Caco-2 (cell line): ENCODE data around the gene SMARCD1. TPM values are rescaled to one million over a fixed set of nuclear protein-coding genes. Genes with fewer than 3 reads are reported as not detected.

Experiments used
- BruUV-seq: library from RNA; stranded (reverse); fragments of 400-500 nt; replicated peaks from 2 replicates; lab custom pipeline; 2021; lab: Mats Ljungman, UMichigan
- CTCF ChIA-PET: fragments of 300-600 bp; sonication (Branson Sonifier 250); formaldehyde crosslinking; loops from one replicate; lab custom pipeline; 2022; ENCODE audit warnings: antibody characterized with exemption; lab: Charles Lee
- POLR2A ChIA-PET: fragments of 300-600 bp; sonication (Branson Sonifier 250); formaldehyde crosslinking; loops from one replicate; lab custom pipeline; 2022; ENCODE audit warnings: antibody characterized with exemption; lab: Charles Lee
- DNase-seq, 2 experiments: peaks; one replicate each; pipeline versions ENCODE4 v3.0.0 to v3.0.0-alpha.2; 2020 to 2022
- H3K27me3 ChIP-seq: replicated peaks from 2 replicates; pipeline ENCODE4 v1.6.0; 2011; ENCODE audit warnings: low read length; ENCODE audit not compliant: control insufficient read depth, insufficient read depth
- H3K36me3 ChIP-seq: 2 replicates; pipeline ENCODE4 v1.5.1; 2011; ENCODE audit warnings: low read length; ENCODE audit not compliant: control insufficient read depth, insufficient read depth
- H3K4me1 ChIP-seq: fragments of 250-450 bp; sonication (Bioruptor Pico); 2 replicates; pipeline ENCODE4 v1.5.1; 2020; ENCODE audit warnings: mild to moderate bottlenecking
- H3K4me3 ChIP-seq: 2 replicates; pipeline ENCODE4 v1.5.1; 2011; ENCODE audit warnings: low read depth, mild to moderate bottlenecking, control low read depth, low read length
- H3K9me3 ChIP-seq: fragments of 250-450 bp; sonication (Bioruptor Pico); 2 replicates; pipeline ENCODE4 v1.5.1; 2020; ENCODE audit warnings: mild to moderate bottlenecking, moderate library complexity
- H3K27ac Mint-ChIP-seq: one replicate; pipeline ENCODE4 v1.8.0; 2022; ENCODE audit warnings: mixed read lengths; ENCODE audit not compliant: unreplicated experiment
- H3K27me3 Mint-ChIP-seq: one replicate; pipeline ENCODE4 v1.8.0; 2022; ENCODE audit warnings: mixed read lengths; ENCODE audit not compliant: insufficient read depth, unreplicated experiment
- H3K36me3 Mint-ChIP-seq: one replicate; pipeline ENCODE4 v1.8.0; 2022; ENCODE audit warnings: mild to moderate bottlenecking, mixed read lengths; ENCODE audit not compliant: insufficient read depth, unreplicated experiment
- H3K4me1 Mint-ChIP-seq: one replicate; pipeline ENCODE4 v1.8.0; 2022; ENCODE audit warnings: low read depth, mixed read lengths; ENCODE audit not compliant: unreplicated experiment
- H3K4me3 Mint-ChIP-seq: one replicate; pipeline ENCODE4 v1.8.0; 2022; ENCODE audit warnings: mild to moderate bottlenecking, moderate library complexity, mixed read lengths; ENCODE audit not compliant: unreplicated experiment
- H3K9me3 Mint-ChIP-seq: one replicate; pipeline ENCODE4 v1.8.0; 2022; ENCODE audit warnings: mixed read lengths; ENCODE audit not compliant: unreplicated experiment
- intact Hi-C: fragments of 100-400 bp; cut with micrococcal nuclease; formaldehyde crosslinking; loops from one replicate; pipeline ENCODE4 v1.10.0; 2022; ENCODE audit not compliant: unreplicated experiment
- total RNA-seq: library from RNA; stranded (reverse); gene quantifications from 2 replicates; pipeline ENCODE4 v1.2.3, GENCODE V29; 2022
- TF ChIP-seq, protein P1 (sequence below), 2 experiments: fragments of 200-600 bp in 1 of 2; IDR thresholded peaks; 1 replicate in 1 of 2; 2 replicates in 1 of 2; pipeline versions ENCODE4 v1.5.1 to v1.8.0; 2011 to 2022; ENCODE audit warnings: antibody characterized with exemption in 1 of 2, control low read depth in 1 of 2, inconsistent platforms in 1 of 2, low read depth in 1 of 2, low read length in 1 of 2, mild to moderate bottlenecking in 1 of 2, moderate library complexity in 1 of 2; ENCODE audit not compliant: insufficient read depth in 1 of 2, severe bottlenecking in 1 of 2, unreplicated experiment in 1 of 2

The SMARCD1 gene
- total RNA-seq, 1 experiment from 2014 or later, result 158 TPM

DNA sequence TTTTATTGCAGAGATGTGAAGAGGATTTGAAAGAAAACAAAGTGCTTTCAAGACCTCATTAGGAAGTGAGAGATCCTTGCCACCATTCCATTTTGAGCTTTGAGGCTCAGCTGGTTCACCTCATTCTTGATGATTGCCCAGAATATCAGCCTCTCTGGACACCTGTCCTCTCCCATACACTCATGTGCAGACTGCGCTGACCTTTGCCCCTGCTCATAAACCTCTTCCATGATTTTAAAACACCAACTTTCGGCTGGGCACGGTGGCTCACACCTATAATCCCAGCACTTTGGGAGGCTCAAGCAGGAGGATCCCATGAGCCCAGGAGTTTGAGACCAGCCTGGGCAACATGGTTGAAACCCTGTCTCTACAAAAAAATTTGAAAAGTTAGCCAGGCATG, 35.8 kb downstream of the SMARCD1 start:
- POLR2A ChIA-PET, result interaction anchor here (1.1 kb wide), 1 partner anchor 9 kb away, joined by 4 read pairs; the partner anchor contains the start of gene COX14
- H3K36me3 Mint-ChIP-seq, result peaks cover 46% of the 10 kb centered on the region

DNA sequence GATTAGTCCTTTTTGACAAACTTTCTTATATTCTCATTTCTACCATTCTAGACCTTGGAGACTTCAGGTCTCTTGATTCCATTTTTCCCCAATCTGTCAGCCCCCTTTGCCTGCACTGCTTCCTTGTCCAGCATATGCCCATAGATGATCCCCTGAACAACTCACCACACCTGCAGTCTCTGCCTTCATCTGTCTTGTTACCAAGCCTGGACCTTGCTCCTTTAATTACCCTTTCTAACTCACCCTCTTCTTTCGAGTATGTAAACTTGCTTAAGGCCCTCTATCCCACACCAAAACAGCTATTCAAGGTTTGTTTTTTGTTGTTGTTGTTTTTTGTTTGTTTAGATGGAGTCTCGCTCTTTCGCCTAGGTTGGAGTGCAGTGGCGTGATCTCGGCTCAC, 36.5 kb downstream of the SMARCD1 start:
- no peak for DNase-seq
- H3K4me3 ChIP-seq, result no peak overlapping the region
- Mint-ChIP-seq H3K36me3 (peaks cover 42% of the 10 kb centered on the region), H3K9me3 (no peaks in the 10 kb centered on the region), H3K27ac (no peak overlapping the region), H3K4me3 (no peak overlapping the region), H3K27me3 (no peaks in the 10 kb centered on the region), H3K4me1 (no peaks in the 10 kb centered on the region)
- H3K27me3 ChIP-seq, result no peaks in the 10 kb centered on the region
- POLR2A ChIA-PET, result no interaction called here
- H3K9me3 ChIP-seq, result no peaks in the 10 kb centered on the region
- H3K36me3 ChIP-seq, result peaks cover 4% of the 10 kb centered on the region
- intact Hi-C loops, result no loop called here
- CTCF ChIA-PET, result interaction anchor here (0.6 to 2.3 kb wide), 2 partner anchors 10 to 13 kb away, joined by 3 to 11 read pairs; partner anchors contain the start of gene COX14
- H3K4me1 ChIP-seq, result 0 out of 2 replicates have a peak, but pooled peaks cover 2% of the 10 kb centered on the region
- TF ChIP-seq, protein P1, sequence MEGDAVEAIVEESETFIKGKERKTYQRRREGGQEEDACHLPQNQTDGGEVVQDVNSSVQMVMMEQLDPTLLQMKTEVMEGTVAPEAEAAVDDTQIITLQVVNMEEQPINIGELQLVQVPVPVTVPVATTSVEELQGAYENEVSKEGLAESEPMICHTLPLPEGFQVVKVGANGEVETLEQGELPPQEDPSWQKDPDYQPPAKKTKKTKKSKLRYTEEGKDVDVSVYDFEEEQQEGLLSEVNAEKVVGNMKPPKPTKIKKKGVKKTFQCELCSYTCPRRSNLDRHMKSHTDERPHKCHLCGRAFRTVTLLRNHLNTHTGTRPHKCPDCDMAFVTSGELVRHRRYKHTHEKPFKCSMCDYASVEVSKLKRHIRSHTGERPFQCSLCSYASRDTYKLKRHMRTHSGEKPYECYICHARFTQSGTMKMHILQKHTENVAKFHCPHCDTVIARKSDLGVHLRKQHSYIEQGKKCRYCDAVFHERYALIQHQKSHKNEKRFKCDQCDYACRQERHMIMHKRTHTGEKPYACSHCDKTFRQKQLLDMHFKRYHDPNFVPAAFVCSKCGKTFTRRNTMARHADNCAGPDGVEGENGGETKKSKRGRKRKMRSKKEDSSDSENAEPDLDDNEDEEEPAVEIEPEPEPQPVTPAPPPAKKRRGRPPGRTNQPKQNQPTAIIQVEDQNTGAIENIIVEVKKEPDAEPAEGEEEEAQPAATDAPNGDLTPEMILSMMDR (IDR thresholded peaks at IDR 0.05; ENCODE audit: insufficient read depth in 1 of 2, low read depth in 1 of 2, low read length in 1 of 2, severe bottlenecking in 1 of 2, unreplicated experiment in 1 of 2), result no peak
- BruUV-seq, result no TSS peak

More for the DNA sequence above, 35.8 kb downstream of the SMARCD1 start:
- CTCF ChIA-PET, result interaction anchor here (0.6 to 2.3 kb wide), 3 partner anchors 9 to 12 kb away, joined by 3 to 11 read pairs (median 5); partner anchors contain the start of gene COX14
- H3K27me3 Mint-ChIP-seq, result no peaks in the 10 kb centered on the region
- intact Hi-C loops, result no loop called here
- H3K4me1 Mint-ChIP-seq, result peaks cover 1% of the 10 kb centered on the region
- Histone ChIP-seq H3K9me3 (no peaks in the 10 kb centered on the region), H3K4me1 (0 out of 2 replicates have a peak, but pooled peaks cover 2% of the 10 kb centered on the region), H3K36me3 (peaks cover 4% of the 10 kb centered on the region), H3K27me3 (no peaks in the 10 kb centered on the region), H3K4me3 (no peak overlapping the region)
- H3K4me3 Mint-ChIP-seq, result no peak overlapping the region
- DNase-seq, result no peak
- TF ChIP-seq, protein P1 (IDR thresholded peaks at IDR 0.05; ENCODE audit: insufficient read depth in 1 of 2, low read depth in 1 of 2, low read length in 1 of 2, severe bottlenecking in 1 of 2, unreplicated experiment in 1 of 2), result no peak
- no TSS peak for BruUV-seq
- no peak overlapping the region for H3K27ac Mint-ChIP-seq
- no peaks in the 10 kb centered on the region for H3K9me3 Mint-ChIP-seq

DNA sequence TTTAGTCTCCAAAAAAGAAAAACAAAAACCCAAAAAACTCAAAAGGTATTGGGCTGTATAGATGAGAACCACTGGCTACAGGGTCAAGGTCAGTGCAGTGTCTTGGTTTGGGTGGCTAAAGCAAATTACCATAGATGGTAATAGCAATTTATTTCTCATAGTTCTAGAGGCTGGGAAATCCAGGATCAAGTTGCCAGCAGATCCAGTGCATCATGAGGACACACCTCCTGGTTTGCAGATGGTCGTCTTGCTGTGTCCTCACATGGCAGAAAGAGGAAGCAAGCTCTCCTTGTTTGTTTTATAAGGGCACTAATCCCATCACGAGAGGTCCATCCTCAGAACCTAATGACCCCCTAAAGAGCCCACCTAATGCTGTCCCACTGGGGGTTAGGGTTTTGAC, 38.1 kb downstream of the SMARCD1 start:
- H3K36me3 Mint-ChIP-seq, result peaks cover 41% of the 10 kb centered on the region
- DNase-seq, result no peak
- 0 out of 2 replicates have a peak, but pooled peaks cover 2% of the 10 kb centered on the region for H3K4me1 ChIP-seq
- TF ChIP-seq, protein P1 (IDR thresholded peaks at IDR 0.05; ENCODE audit: insufficient read depth in 1 of 2, low read depth in 1 of 2, low read length in 1 of 2, severe bottlenecking in 1 of 2, unreplicated experiment in 1 of 2), result no peak
- intact Hi-C loops, result no loop called here
- BruUV-seq, result no TSS peak
- POLR2A ChIA-PET, result no interaction called here
- no peaks in the 10 kb centered on the region for H3K27me3 ChIP-seq
- peaks cover 5% of the 10 kb centered on the region for H3K36me3 ChIP-seq
- H3K9me3 Mint-ChIP-seq, result no peaks in the 10 kb centered on the region
- no peaks in the 10 kb centered on the region for H3K9me3 ChIP-seq
- no peaks in the 10 kb centered on the region for H3K27me3 Mint-ChIP-seq
- H3K27ac Mint-ChIP-seq, result no peak overlapping the region
- no peak overlapping the region for H3K4me3 Mint-ChIP-seq
- no peaks in the 10 kb centered on the region for H3K4me1 Mint-ChIP-seq
- CTCF ChIA-PET, result interaction anchor here (1.1 kb wide), 2 partner anchors 9 to 11 kb away, joined by 5 to 8 read pairs; partner anchors contain the start of gene COX14
- no peak overlapping the region for H3K4me3 ChIP-seq
